Thyroid gland (tissue), 4 donors: ENCODE results near the gene SFT2D3. TPM values are rescaled to one million over a fixed set of nuclear protein-coding genes. Genes with fewer than 3 reads are reported as not detected.

Source experiments
- DNase-seq, 2 donors: peaks; one replicate each; pipeline ENCODE4 v3.0.0-alpha.2; 2019
- H3K27ac ChIP-seq, 3 donors: fragments of 200-600 bp; sonication (generic); 1 replicate in 2 of 3; 2 replicates in 1 of 3; pipeline ENCODE4 v1.5.1; 2016 to 2019; ENCODE audit warnings: mild to moderate bottlenecking in 1 of 3, moderate library complexity in 1 of 3
- H3K27me3 ChIP-seq: fragments of 200-600 bp; sonication (generic); one replicate; pipeline ENCODE4 v1.5.1; 2019
- H3K36me3 ChIP-seq, 2 donors: fragments of 200-600 bp; sonication (generic); one replicate each; pipeline ENCODE4 v1.5.1; 2016 to 2019
- H3K4me1 ChIP-seq, 2 donors: fragments of 200-600 bp; sonication (generic); one replicate each; pipeline ENCODE4 v1.5.1; 2017 to 2019
- H3K4me3 ChIP-seq, 3 donors: fragments of 200-600 bp; sonication (generic); replicated peaks in 1 of 3; 1 replicate in 2 of 3; 2 replicates in 1 of 3; pipeline ENCODE4 v1.5.1; 2016; ENCODE audit warnings: mild to moderate bottlenecking in 1 of 3
- H3K9me3 ChIP-seq: fragments of 200-600 bp; sonication (generic); one replicate; pipeline ENCODE4 v1.5.1; 2017
- POLR2A ChIP-seq, 2 donors: fragments of 450-650 bp; IDR thresholded peaks; one replicate each; pipeline ENCODE4 v1.6.1; 2017; ENCODE audit warnings: antibody characterized with exemption in 2 of 2, mild to moderate bottlenecking in 2 of 2, moderate library complexity in 1 of 2
- WGBS, 2 donors: methylation state at CpG; one replicate each; pipeline ENCODE4 v1.1.5; 2017; 5-methylcytosine and 5-hydroxymethylcytosine counted together
- intact Hi-C: fragments of 100-400 bp; cut with DNase I; formaldehyde crosslinking; loops from one replicate; pipeline ENCODE4 v1.15.1; 2023
- total RNA-seq, 4 donors: library from RNA; depleted of rRNA; stranded (reverse); fragments of >200 nt; gene quantifications; one replicate each; pipeline ENCODE4 v1.2.3, GENCODE V29; 2016
- TF ChIP-seq, protein P1 (sequence below), 6 experiments: fragments of 200-600 bp in 3 of 6; fragments of 450-650 bp in 3 of 6; sonication (generic) in 3 of 6; IDR thresholded peaks; one replicate each; pipeline ENCODE4 v1.5.1; 2016 to 2019; ENCODE audit warnings: antibody characterized with exemption in 6 of 6, mild to moderate bottlenecking in 2 of 6, inconsistent platforms in 1 of 6, moderate library complexity in 1 of 6

The SFT2D3 gene
- total RNA-seq, 4 donors from 2014 or later: 14.0 to 17.9 (median 16.1) TPM

GRCh38 chr2:127681976-127682857, 19.1 kb upstream of the SFT2D3 start:
- TF ChIP-seq, protein P1, sequence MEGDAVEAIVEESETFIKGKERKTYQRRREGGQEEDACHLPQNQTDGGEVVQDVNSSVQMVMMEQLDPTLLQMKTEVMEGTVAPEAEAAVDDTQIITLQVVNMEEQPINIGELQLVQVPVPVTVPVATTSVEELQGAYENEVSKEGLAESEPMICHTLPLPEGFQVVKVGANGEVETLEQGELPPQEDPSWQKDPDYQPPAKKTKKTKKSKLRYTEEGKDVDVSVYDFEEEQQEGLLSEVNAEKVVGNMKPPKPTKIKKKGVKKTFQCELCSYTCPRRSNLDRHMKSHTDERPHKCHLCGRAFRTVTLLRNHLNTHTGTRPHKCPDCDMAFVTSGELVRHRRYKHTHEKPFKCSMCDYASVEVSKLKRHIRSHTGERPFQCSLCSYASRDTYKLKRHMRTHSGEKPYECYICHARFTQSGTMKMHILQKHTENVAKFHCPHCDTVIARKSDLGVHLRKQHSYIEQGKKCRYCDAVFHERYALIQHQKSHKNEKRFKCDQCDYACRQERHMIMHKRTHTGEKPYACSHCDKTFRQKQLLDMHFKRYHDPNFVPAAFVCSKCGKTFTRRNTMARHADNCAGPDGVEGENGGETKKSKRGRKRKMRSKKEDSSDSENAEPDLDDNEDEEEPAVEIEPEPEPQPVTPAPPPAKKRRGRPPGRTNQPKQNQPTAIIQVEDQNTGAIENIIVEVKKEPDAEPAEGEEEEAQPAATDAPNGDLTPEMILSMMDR (IDR thresholded peaks at IDR 0.05): no peak
- TF ChIP-seq POLR2A (IDR thresholded peaks at IDR 0.05): no peak
- intact Hi-C loops: no loop called here
- whole genome bisulfite sequencing, 2 donors: 92 to 93% methylated on average over 6 of the region's 6 CpGs
- Histone ChIP-seq H3K4me3 (no peak overlapping the region), H3K36me3 (no peaks in the 10 kb centered on the region), H3K27me3 (no peaks in the 10 kb centered on the region), H3K9me3 (no peaks in the 10 kb centered on the region), H3K27ac (no peak overlapping the region), H3K4me1 (no peaks in the 10 kb centered on the region)
- DNase-seq: no peak

- Histone ChIP-seq H3K36me3 (no peaks in the 10 kb centered on the region), H3K9me3 (no peaks in the 10 kb centered on the region), H3K4me3 (no peak overlapping the region), H3K27me3 (no peaks in the 10 kb centered on the region), H3K4me1 (no peaks in the 10 kb centered on the region), H3K27ac (no peak overlapping the region)
- no peak for TF ChIP-seq POLR2A (IDR thresholded peaks at IDR 0.05)
- TF ChIP-seq, protein P1 (IDR thresholded peaks at IDR 0.05): no peak
- intact Hi-C loops: no loop called here
- no peak for DNase-seq
Observed at GRCh38 chr2:127683056-127683455, 18.2 kb upstream of the SFT2D3 start.

- DNase-seq: no peak
- intact Hi-C loops: no loop called here
- no peaks in the 10 kb centered on the region for H3K9me3 ChIP-seq
- TF ChIP-seq, protein P1 (IDR thresholded peaks at IDR 0.05): no peak
- TF ChIP-seq POLR2A (IDR thresholded peaks at IDR 0.05): no peak
- 73 to 79% methylated on average over 14 to 15 of the region's 15 CpGs for WGBS, 2 donors
- H3K4me3 ChIP-seq: no peak overlapping the region
- no peak overlapping the region for H3K27ac ChIP-seq
- H3K4me1 ChIP-seq: no peaks in the 10 kb centered on the region
- H3K27me3 ChIP-seq: no peaks in the 10 kb centered on the region
- no peaks in the 10 kb centered on the region for H3K36me3 ChIP-seq
Observed at GRCh38 chr2:127683757-127684156, 17.5 kb upstream of the SFT2D3 start.

DNA sequence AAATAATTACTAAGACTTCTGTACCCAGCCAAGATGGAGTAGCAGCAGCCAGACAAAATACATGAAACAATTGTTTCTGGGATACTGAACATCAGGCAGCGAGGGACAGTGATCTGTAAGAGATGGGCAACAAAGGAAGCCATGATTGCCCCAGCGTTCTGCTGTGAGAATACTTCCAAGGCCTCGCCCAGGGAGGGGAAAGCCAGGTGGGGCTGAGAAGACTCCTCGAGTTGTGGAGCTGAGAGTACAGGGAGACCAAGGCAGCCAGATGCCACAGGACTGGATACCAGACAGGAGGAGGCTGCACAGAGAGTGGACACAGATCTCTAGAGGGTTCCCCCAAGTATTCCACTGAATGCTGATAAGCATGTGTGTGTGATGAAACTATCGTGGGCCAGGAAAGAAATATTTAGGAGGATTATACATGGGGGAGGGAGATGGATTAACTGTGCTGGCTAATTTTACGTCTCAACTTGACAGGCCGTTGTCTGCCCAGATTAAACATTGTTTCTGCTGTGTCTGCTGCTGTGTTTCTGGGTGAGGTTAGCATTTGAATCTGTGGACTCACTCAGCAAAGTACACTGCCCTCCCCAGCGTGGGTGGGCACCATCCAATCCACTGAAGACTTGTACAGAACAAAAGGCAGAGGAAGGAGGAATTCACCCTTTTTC, 15.8 kb upstream of the SFT2D3 start:
- no peak overlapping the region for H3K27ac ChIP-seq
- H3K27me3 ChIP-seq: no peaks in the 10 kb centered on the region
- H3K9me3 ChIP-seq: no peaks in the 10 kb centered on the region
- intact Hi-C loops: no loop called here
- 70 to 74% methylated on average over 8 of the region's 8 CpGs for WGBS, 2 donors
- no peak for TF ChIP-seq POLR2A (IDR thresholded peaks at IDR 0.05)
- TF ChIP-seq, protein P1 (IDR thresholded peaks at IDR 0.05): no peak
- no peaks in the 10 kb centered on the region for H3K4me1 ChIP-seq
- DNase-seq: no peak
- no peak overlapping the region for H3K4me3 ChIP-seq
- H3K36me3 ChIP-seq: no peaks in the 10 kb centered on the region

DNA sequence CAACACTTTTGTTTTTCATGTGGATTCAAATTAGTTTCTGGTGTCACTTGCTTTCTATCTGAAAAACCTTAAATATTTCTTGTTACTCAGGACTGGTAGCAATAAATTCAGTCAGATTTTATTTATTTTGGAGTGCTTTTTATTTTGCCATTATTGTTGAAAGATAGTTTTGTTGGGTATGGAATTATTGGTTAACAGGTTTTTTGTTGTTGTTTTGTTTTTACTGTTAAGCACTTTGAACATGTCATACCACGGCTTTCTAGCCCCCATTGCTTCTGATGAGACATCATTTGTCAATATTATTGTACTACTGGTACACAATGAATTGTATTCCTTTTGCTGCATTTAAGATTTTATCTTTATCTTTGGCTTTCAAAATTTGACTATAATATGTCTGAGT, 12.9 kb upstream of the SFT2D3 start:
- no peak for DNase-seq
- Histone ChIP-seq H3K27ac (no peak overlapping the region), H3K27me3 (no peaks in the 10 kb centered on the region), H3K4me1 (no peaks in the 10 kb centered on the region), H3K4me3 (no peak overlapping the region), H3K9me3 (no peaks in the 10 kb centered on the region), H3K36me3 (no peaks in the 10 kb centered on the region)
- intact Hi-C loops: no loop called here
- WGBS, 2 donors: 71 to 88% methylated on average over 1 of the region's 1 CpG
- TF ChIP-seq, protein P1 (IDR thresholded peaks at IDR 0.05): no peak
- no peak for TF ChIP-seq POLR2A (IDR thresholded peaks at IDR 0.05)
